Measurements from ENCODE around the gene SZRD1.

Gene SZRD1

GRCh38 chr1:16441282-16441665, 74.2 kb downstream of the SZRD1 start:
- DNase-seq = peak; percentile 58

GRCh38 chr1:16442265-16442664, 75.2 kb downstream of the SZRD1 start:
- DNase-seq = no peak

- DNase-seq = no peak
These were observed 75.9 kb downstream of the SZRD1 start for GRCh38 chr1:16442941-16443340.

DNA sequence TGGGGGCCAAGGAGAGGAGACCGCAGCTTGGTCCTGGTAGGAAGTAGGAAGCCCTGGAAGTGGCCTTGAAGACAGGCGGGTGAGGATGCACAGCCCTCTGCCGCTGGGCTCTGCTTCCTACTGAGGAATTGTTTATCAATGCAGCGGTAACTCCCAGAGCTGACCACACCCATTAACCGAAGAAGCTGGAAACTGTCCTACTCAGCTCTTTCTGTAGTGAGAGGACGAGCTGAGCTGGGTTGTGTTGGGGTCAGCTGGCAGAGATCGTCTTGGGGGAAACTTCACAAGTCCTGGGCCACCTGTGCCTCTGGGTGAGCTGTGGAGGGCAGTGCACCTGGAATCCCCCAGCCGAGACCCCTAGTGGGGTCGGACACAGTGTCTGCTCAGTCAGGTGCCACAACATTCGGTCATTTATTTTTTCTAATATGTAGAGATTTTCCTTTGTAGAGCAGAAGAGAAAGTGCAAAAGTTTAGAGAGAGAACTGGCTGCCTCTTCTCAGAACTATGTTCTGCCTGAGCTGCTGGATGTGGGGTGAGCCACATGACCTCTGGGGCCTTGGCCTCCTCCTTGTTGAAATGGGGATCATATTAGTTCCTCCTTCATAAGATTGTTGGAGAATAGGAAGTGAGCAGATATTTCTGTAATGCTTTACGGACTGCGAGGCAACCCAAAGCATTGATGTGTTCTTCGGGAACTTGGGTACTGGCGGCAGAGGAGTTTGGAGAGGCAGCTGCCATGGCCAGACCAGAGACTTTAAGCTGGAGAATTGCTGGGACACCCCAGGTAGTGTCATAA, 77.1 kb downstream of the SZRD1 start:
- no peak for DNase-seq

- no peak for DNase-seq
These were observed 78.0 kb downstream of the SZRD1 start for GRCh38 chr1:16445052-16445451.

DNA sequence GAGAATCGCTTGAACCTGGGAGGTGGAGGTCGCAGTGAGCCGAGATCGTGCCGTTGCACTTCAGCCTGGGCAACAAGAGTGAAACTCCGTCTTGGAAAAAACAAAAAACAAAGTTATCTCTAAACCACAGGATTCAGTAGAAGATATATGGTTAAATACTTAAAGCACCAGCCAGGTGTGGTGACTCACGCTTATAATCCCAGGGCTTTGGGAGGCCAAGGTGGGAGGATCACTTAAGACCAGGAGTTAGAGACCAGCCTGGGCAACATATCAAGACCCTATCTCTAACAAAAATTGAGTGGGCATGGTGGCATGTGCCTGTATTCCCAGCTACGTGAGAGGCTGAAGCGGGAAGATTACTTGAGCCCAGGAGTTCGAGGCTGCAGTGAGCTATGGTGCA, 79.1 kb downstream of the SZRD1 start:
- DNase-seq = no peak

DNA sequence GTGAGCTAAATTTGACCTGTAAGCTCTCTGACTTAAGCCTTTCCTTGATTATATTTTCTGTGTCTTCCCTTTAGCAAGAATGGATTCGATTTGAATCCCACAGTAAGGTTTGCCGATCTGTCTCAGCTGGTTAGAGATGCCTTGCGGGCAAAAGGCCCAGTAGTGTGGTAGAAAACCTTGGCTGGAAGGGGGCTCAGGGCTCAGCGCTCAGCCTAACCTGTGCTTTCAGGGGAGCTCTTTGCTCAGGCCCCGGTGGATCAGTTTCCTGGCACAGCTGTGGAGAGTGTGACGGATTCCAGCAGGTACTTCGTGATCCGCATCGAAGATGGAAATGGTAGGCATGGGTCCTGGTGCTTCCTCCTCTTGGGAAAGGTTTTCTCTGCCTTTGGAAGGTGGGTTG, 80.6 kb downstream of the SZRD1 start:
- no peak for DNase-seq
